Mesenchymal stem cell (in vitro differentiated cells and primary cell): Measurements from ENCODE around the gene RBMS1.

Experiments used
- DNase-seq: peaks from one replicate; pipeline ENCODE4 v3.0.0-alpha.2; 2013
- H2AFZ ChIP-seq: one replicate; pipeline ENCODE4 v1.6.1; 2013; ENCODE audit warnings: low read depth, mild to moderate bottlenecking, control low read depth, inconsistent platforms, low read length, moderate library complexity
- H2AK5ac ChIP-seq: 2 replicates; pipeline ENCODE4 v1.6.1; 2013; ENCODE audit warnings: low read length, moderate library complexity, mild to moderate bottlenecking, inconsistent platforms; ENCODE audit not compliant: severe bottlenecking
- H2BK120ac ChIP-seq: one replicate; pipeline ENCODE4 v1.6.1; 2013; ENCODE audit warnings: low read depth, mild to moderate bottlenecking, inconsistent platforms, low read length, moderate library complexity
- H2BK12ac ChIP-seq, 2 experiments: one replicate each; pipeline ENCODE4 v1.6.1; 2013; ENCODE audit warnings: inconsistent platforms in 2 of 2, low read length in 2 of 2, mild to moderate bottlenecking in 2 of 2, moderate library complexity in 2 of 2, control low read depth in 1 of 2
- H2BK15ac ChIP-seq: one replicate; pipeline ENCODE4 v1.6.1; 2013; ENCODE audit warnings: mild to moderate bottlenecking, low read depth, inconsistent platforms; ENCODE audit not compliant: poor library complexity, severe bottlenecking
- H2BK5ac ChIP-seq: 2 replicates; pipeline ENCODE4 v1.6.1; 2013; ENCODE audit warnings: low read depth, mild to moderate bottlenecking, low read length, control low read depth, inconsistent platforms; ENCODE audit not compliant: poor library complexity, severe bottlenecking
- H3K14ac ChIP-seq, 2 experiments: one replicate each; pipeline ENCODE4 v1.6.1; 2013; ENCODE audit warnings: inconsistent platforms in 2 of 2, low read length in 2 of 2, control low read depth in 1 of 2, mild to moderate bottlenecking in 1 of 2, moderate library complexity in 1 of 2
- H3K18ac ChIP-seq, 2 experiments: one replicate each; pipeline ENCODE4 v1.6.1; 2013; ENCODE audit warnings: inconsistent platforms in 2 of 2, low read length in 2 of 2, control low read depth in 1 of 2, low read depth in 1 of 2, mild to moderate bottlenecking in 1 of 2
- H3K23ac ChIP-seq, 2 experiments: one replicate each; pipeline ENCODE4 v1.6.1; 2013; ENCODE audit warnings: inconsistent platforms in 2 of 2, low read length in 2 of 2, mild to moderate bottlenecking in 2 of 2, moderate library complexity in 2 of 2, control low read depth in 1 of 2
- H3K27ac ChIP-seq: 2 replicates; pipeline ENCODE4 v1.5.1; 2013; ENCODE audit warnings: mild to moderate bottlenecking, moderate library complexity, low read length, control low read depth, inconsistent platforms; ENCODE audit not compliant: poor library complexity, severe bottlenecking
- H3K27me3 ChIP-seq, 2 experiments: 2 replicates each; pipeline versions ENCODE4 v1.6.1 to v1.7.0; 2013; ENCODE audit warnings: low read length in 2 of 2, mild to moderate bottlenecking in 2 of 2, moderate library complexity in 2 of 2, control low read depth in 1 of 2, inconsistent platforms in 1 of 2; ENCODE audit not compliant: control insufficient read depth in 1 of 2, insufficient read depth in 1 of 2
- H3K36me3 ChIP-seq, 2 experiments: 2 replicates each; pipeline versions ENCODE4 v1.6.1 to v1.7.0; 2013; ENCODE audit warnings: low read length in 2 of 2, control low read depth in 1 of 2, inconsistent platforms in 1 of 2, low read depth in 1 of 2, mild to moderate bottlenecking in 1 of 2; ENCODE audit not compliant: insufficient read depth in 2 of 2, control insufficient read depth in 1 of 2
- H3K4ac ChIP-seq, 2 experiments: one replicate each; pipeline ENCODE4 v1.6.1; 2013; ENCODE audit warnings: inconsistent platforms in 2 of 2, low read length in 2 of 2, mild to moderate bottlenecking in 2 of 2, moderate library complexity in 2 of 2, control low read depth in 1 of 2, low read depth in 1 of 2
- H3K4me1 ChIP-seq: 2 replicates; pipeline ENCODE4 v1.6.1; 2013; ENCODE audit warnings: low read depth, low read length, control low read depth; ENCODE audit not compliant: control insufficient read depth, insufficient read depth
- H3K4me2 ChIP-seq: 2 replicates; pipeline ENCODE4 v1.6.1; 2013; ENCODE audit warnings: low read length, mild to moderate bottlenecking, inconsistent platforms; ENCODE audit not compliant: poor library complexity, severe bottlenecking
- H3K4me3 ChIP-seq, 2 experiments: 2 replicates each; pipeline versions ENCODE4 v1.5.1 to v1.7.0; 2013; ENCODE audit warnings: low read length in 2 of 2, mild to moderate bottlenecking in 2 of 2, control low read depth in 1 of 2, low read depth in 1 of 2; ENCODE audit not compliant: insufficient read depth in 1 of 2
- H3K79me1 ChIP-seq: replicated peaks from 2 replicates; pipeline ENCODE4 v1.6.1; 2013; ENCODE audit warnings: mild to moderate bottlenecking, control low read depth, low read length, inconsistent platforms; ENCODE audit not compliant: poor library complexity, severe bottlenecking
- H3K9ac ChIP-seq: 2 replicates; pipeline ENCODE4 v1.7.0; 2013; ENCODE audit warnings: mild to moderate bottlenecking, low read length, moderate library complexity
- H3K9me3 ChIP-seq: 2 replicates; pipeline ENCODE4 v1.7.0; 2013; ENCODE audit warnings: mild to moderate bottlenecking, low read length; ENCODE audit not compliant: control insufficient read depth
- H4K8ac ChIP-seq: one replicate; pipeline ENCODE4 v1.6.1; 2013; ENCODE audit warnings: inconsistent platforms, mild to moderate bottlenecking, low read length, moderate library complexity
- H4K91ac ChIP-seq: one replicate; pipeline ENCODE4 v1.6.1; 2013; ENCODE audit warnings: mild to moderate bottlenecking, low read length, inconsistent platforms
- WGBS: methylation state at CpG from one replicate; pipeline ENCODE4 v1.1.7; 2013; ENCODE audit warnings: mixed read lengths; 5-methylcytosine and 5-hydroxymethylcytosine counted together

The RBMS1 gene

GRCh38 chr2:160532388-160532787 lies 38.8 kb upstream of the RBMS1 start:
- 92% methylated on average over 4 of the region's 6 CpGs for WGBS
- no peak overlapping the region for H3K14ac ChIP-seq
- no peaks in the 10 kb centered on the region for H3K79me1 ChIP-seq

GRCh38 chr2:160522951-160523710 lies 29.5 kb upstream of the RBMS1 start:
- no peak overlapping the region for H2BK5ac ChIP-seq
- H3K36me3 ChIP-seq = no peaks in the 10 kb centered on the region
- no peak overlapping the region for H2AFZ ChIP-seq
- H4K8ac ChIP-seq = no peak overlapping the region
- H2AK5ac ChIP-seq = no peak overlapping the region
- H3K4me2 ChIP-seq = no peak overlapping the region
- H3K27ac ChIP-seq = peak overlapping the region; percentile 20
- 89% methylated on average over 3 of the region's 4 CpGs for WGBS
- peak; percentile 31 for DNase-seq
- H3K27me3 ChIP-seq = no peaks in the 10 kb centered on the region
- H3K4ac ChIP-seq = no peak overlapping the region
- H4K91ac ChIP-seq = no peak overlapping the region
- H3K18ac ChIP-seq = no peak overlapping the region
- no peaks in the 10 kb centered on the region for H3K9me3 ChIP-seq
- H2BK12ac ChIP-seq = no peak overlapping the region
- H3K14ac ChIP-seq = no peak overlapping the region
- no peaks in the 10 kb centered on the region for H3K79me1 ChIP-seq
- peak overlapping the region in 1 of 2 experiments; percentile 28 for H3K4me3 ChIP-seq
- no peak overlapping the region for H3K23ac ChIP-seq
- no peak overlapping the region for H2BK120ac ChIP-seq
- H3K9ac ChIP-seq = peak overlapping the region; percentile 72
- H2BK15ac ChIP-seq = no peak overlapping the region
- no peaks in the 10 kb centered on the region for H3K4me1 ChIP-seq

More at GRCh38 chr2:160532388-160532787, 38.8 kb upstream of the RBMS1 start:
- no peaks in the 10 kb centered on the region for H3K4me1 ChIP-seq
- H3K27me3 ChIP-seq = no peaks in the 10 kb centered on the region
- H3K4me2 ChIP-seq = no peak overlapping the region
- no peak overlapping the region for H3K9ac ChIP-seq
- H3K9me3 ChIP-seq = no peaks in the 10 kb centered on the region
- H4K91ac ChIP-seq = no peak overlapping the region
- H2BK5ac ChIP-seq = no peak overlapping the region
- no peak overlapping the region for H4K8ac ChIP-seq
- H2BK120ac ChIP-seq = no peak overlapping the region
- H2BK12ac ChIP-seq = no peak overlapping the region
- no peak overlapping the region for H2BK15ac ChIP-seq
- no peak overlapping the region for H3K27ac ChIP-seq
- H3K36me3 ChIP-seq = no peaks in the 10 kb centered on the region
- H3K23ac ChIP-seq = no peak overlapping the region
- H3K18ac ChIP-seq = no peak overlapping the region
- H3K4me3 ChIP-seq = no peak overlapping the region
- DNase-seq = no peak
- no peak overlapping the region for H3K4ac ChIP-seq
- no peak overlapping the region for H2AFZ ChIP-seq
- no peak overlapping the region for H2AK5ac ChIP-seq

- no peak overlapping the region for H4K8ac ChIP-seq
- no peaks in the 10 kb centered on the region for H3K79me1 ChIP-seq
- H3K4ac ChIP-seq = no peak overlapping the region
- 100% methylated on average over 1 of the region's 2 CpGs for WGBS
- no peak overlapping the region for H2AK5ac ChIP-seq
- no peaks in the 10 kb centered on the region for H3K36me3 ChIP-seq
- no peaks in the 10 kb centered on the region for H3K27me3 ChIP-seq
- H3K14ac ChIP-seq = no peak overlapping the region
- no peak overlapping the region for H2BK12ac ChIP-seq
- H4K91ac ChIP-seq = no peak overlapping the region
- no peak for DNase-seq
- H2BK120ac ChIP-seq = no peak overlapping the region
- no peaks in the 10 kb centered on the region for H3K4me1 ChIP-seq
- no peak overlapping the region for H3K18ac ChIP-seq
- H2BK15ac ChIP-seq = no peak overlapping the region
- no peak overlapping the region for H3K4me2 ChIP-seq
- no peak overlapping the region for H3K4me3 ChIP-seq
- H2BK5ac ChIP-seq = no peak overlapping the region
- H3K23ac ChIP-seq = no peak overlapping the region
- no peaks in the 10 kb centered on the region for H3K9me3 ChIP-seq
- no peak overlapping the region for H3K27ac ChIP-seq
- H3K9ac ChIP-seq = no peak overlapping the region
- no peak overlapping the region for H2AFZ ChIP-seq
Measured at GRCh38 chr2:160517731-160518130, 24.1 kb upstream of the RBMS1 start.

GRCh38 chr2:160516547-160517365 lies 23.1 kb upstream of the RBMS1 start:
- Histone ChIP-seq H3K36me3 (no peaks in the 10 kb centered on the region), H2BK120ac (no peak overlapping the region), H4K91ac (no peak overlapping the region), H3K79me1 (no peaks in the 10 kb centered on the region), H2BK12ac (peak overlapping the region in 1 of 2 experiments; percentile 67), H3K4me2 (no peak overlapping the region), H4K8ac (peak overlapping the region; percentile 30), H3K4ac (peak overlapping the region in 1 of 2 experiments; percentile 42), H2BK15ac (peak overlapping the region; percentile 57), H3K4me1 (no peaks in the 10 kb centered on the region), H2BK5ac (no peak overlapping the region), H3K9ac (no peak overlapping the region), H2AK5ac (no peak overlapping the region), H3K27me3 (no peaks in the 10 kb centered on the region), H3K27ac (no peak overlapping the region), H3K23ac (no peak overlapping the region), H2AFZ (no peak overlapping the region), H3K14ac (no peak overlapping the region), H3K4me3 (no peak overlapping the region), H3K9me3 (no peaks in the 10 kb centered on the region), H3K18ac (peak overlapping the region in 1 of 2 experiments; percentile 34)
- peak; percentile 80 for DNase-seq
- 31% methylated on average over 5 of the region's 10 CpGs for WGBS
